ENCODE data around the gene GMCL1. TPM values are rescaled to one million over a fixed set of nuclear protein-coding genes. Genes with fewer than 3 reads are reported as not detected.
"Not testable (repeated sequence)": the region's sequence is repeated elsewhere in the genome, so short reads cannot be mapped to it uniquely, and the experiment has no call there.

The GMCL1 gene
- total RNA-seq, 2 donors from 2014 or later: 19.7 to 25.5 TPM

DNA sequence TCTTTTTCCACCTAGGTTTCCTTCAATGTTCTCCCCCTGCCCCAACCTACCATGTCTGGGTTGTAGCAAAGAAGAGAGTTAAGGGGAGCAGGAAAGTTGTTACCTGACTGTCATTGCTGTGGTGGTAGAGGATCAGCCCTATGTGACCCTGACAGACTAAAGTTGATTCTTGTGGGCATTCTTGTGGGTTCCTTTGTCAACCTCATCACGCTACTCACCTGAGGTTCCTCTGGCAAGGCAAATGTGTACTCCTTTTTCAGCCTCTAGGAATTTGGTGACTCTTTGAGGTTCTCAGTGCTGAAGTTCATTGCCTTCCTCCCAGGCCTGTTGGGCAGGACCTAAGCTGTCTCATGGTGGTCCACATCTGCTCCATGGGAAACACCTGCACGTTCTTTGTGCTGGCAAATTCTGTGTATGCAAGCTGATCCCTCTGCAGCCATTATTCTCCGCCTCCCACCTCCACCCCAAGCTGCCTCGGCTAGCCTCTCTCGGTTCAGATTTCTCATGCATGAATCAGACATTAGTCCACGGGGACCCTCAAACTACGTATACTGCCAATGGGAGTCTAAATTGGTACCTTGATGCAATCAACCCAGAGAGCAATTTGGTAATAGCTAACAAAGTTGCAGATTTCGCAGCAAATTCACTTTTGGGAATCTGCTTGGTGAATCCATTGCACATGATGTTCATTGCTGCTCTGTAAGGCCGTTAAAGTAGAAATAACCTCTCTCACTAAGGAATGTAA lies 1.5 kb upstream of the GMCL1 start:
- Histone ChIP-seq H3K9ac (ENCODE audit: extremely low read depth, low read length, poor library complexity, severe bottlenecking) (no peak overlapping the region), H3K4me3 (ENCODE audit: low read length) (peak overlapping the region; percentile 83), H3K27ac (ENCODE audit: low read depth, low read length) (no peak overlapping the region), H3K9me3 (ENCODE audit: control insufficient read depth, low read length) (no peaks in the 10 kb centered on the region), H3K36me3 (ENCODE audit: control insufficient read depth, insufficient read depth, low read length) (peaks cover 6% of the 10 kb centered on the region), H3K4me1 (ENCODE audit: control insufficient read depth, insufficient read depth, low read length) (no peaks in the 10 kb centered on the region), H3K27me3 (ENCODE audit: control insufficient read depth, insufficient read depth, low read length, poor library complexity, severe bottlenecking) (no peaks in the 10 kb centered on the region)
- Mint-ChIP-seq H3K4me1 (peaks cover 7% of the 10 kb centered on the region), H3K27ac (peak overlapping the region; percentile 97), H3K9me3 (no peaks in the 10 kb centered on the region), H3K4me3 (peak overlapping the region; percentile 85), H3K36me3 (ENCODE audit: low read depth) (peaks cover 6% of the 10 kb centered on the region), H3K27me3 (ENCODE audit: insufficient read depth) (no peaks in the 10 kb centered on the region)
- WGBS, 2 experiments (ENCODE audit: insufficient coverage in 1 of 2, insufficient read length in 1 of 2): 91 to 98% methylated on average over 9 of the region's 9 CpGs
- no peak for DNase-seq
- TF ChIP-seq, protein P1, sequence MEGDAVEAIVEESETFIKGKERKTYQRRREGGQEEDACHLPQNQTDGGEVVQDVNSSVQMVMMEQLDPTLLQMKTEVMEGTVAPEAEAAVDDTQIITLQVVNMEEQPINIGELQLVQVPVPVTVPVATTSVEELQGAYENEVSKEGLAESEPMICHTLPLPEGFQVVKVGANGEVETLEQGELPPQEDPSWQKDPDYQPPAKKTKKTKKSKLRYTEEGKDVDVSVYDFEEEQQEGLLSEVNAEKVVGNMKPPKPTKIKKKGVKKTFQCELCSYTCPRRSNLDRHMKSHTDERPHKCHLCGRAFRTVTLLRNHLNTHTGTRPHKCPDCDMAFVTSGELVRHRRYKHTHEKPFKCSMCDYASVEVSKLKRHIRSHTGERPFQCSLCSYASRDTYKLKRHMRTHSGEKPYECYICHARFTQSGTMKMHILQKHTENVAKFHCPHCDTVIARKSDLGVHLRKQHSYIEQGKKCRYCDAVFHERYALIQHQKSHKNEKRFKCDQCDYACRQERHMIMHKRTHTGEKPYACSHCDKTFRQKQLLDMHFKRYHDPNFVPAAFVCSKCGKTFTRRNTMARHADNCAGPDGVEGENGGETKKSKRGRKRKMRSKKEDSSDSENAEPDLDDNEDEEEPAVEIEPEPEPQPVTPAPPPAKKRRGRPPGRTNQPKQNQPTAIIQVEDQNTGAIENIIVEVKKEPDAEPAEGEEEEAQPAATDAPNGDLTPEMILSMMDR (conservative IDR thresholded peaks at IDR 0.05): no peak

DNA sequence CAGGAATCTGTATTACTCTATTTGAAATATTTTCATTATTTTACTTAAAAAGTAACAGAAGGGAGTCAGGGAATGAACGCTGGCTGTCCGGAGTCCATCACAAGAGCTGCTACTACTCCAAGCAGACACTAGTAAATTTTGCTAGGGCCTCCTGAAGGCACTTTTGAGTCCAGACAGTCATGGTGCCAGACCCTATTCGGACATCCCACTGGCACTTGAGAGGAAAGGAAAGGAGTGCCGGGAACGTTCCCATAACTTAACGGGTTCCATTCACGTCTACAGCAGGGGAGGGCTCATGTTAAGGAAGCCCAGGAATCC lies 563 bp upstream of the GMCL1 start:
- peaks cover 6% of the 10 kb centered on the region for H3K36me3 ChIP-seq (ENCODE audit: control insufficient read depth, insufficient read depth, low read length)
- 12 to 26% methylated on average over 6 to 7 of the region's 7 CpGs for WGBS, 2 experiments (ENCODE audit: insufficient coverage in 1 of 2, insufficient read length in 1 of 2)
- Mint-ChIP-seq H3K9me3 (no peaks in the 10 kb centered on the region), H3K4me1 (peaks cover 9% of the 10 kb centered on the region), H3K27ac (peak overlapping the region; percentile 97), H3K27me3 (ENCODE audit: insufficient read depth) (no peaks in the 10 kb centered on the region), H3K36me3 (ENCODE audit: low read depth) (peaks cover 10% of the 10 kb centered on the region), H3K4me3 (peak overlapping the region; percentile 85)
- H3K27ac ChIP-seq (ENCODE audit: low read depth, low read length): peak overlapping the region; percentile 92
- no peak for DNase-seq
- H3K4me1 ChIP-seq (ENCODE audit: control insufficient read depth, insufficient read depth, low read length): no peaks in the 10 kb centered on the region
- TF ChIP-seq, protein P1 (conservative IDR thresholded peaks at IDR 0.05): no peak
- H3K9me3 ChIP-seq (ENCODE audit: control insufficient read depth, low read length): no peaks in the 10 kb centered on the region
- no peaks in the 10 kb centered on the region for H3K27me3 ChIP-seq (ENCODE audit: control insufficient read depth, insufficient read depth, low read length, poor library complexity, severe bottlenecking)
- peak overlapping the region; percentile 83 for H3K4me3 ChIP-seq (ENCODE audit: low read length)
- peak overlapping the region; percentile 88 for H3K9ac ChIP-seq (ENCODE audit: extremely low read depth, low read length, poor library complexity, severe bottlenecking)

DNA sequence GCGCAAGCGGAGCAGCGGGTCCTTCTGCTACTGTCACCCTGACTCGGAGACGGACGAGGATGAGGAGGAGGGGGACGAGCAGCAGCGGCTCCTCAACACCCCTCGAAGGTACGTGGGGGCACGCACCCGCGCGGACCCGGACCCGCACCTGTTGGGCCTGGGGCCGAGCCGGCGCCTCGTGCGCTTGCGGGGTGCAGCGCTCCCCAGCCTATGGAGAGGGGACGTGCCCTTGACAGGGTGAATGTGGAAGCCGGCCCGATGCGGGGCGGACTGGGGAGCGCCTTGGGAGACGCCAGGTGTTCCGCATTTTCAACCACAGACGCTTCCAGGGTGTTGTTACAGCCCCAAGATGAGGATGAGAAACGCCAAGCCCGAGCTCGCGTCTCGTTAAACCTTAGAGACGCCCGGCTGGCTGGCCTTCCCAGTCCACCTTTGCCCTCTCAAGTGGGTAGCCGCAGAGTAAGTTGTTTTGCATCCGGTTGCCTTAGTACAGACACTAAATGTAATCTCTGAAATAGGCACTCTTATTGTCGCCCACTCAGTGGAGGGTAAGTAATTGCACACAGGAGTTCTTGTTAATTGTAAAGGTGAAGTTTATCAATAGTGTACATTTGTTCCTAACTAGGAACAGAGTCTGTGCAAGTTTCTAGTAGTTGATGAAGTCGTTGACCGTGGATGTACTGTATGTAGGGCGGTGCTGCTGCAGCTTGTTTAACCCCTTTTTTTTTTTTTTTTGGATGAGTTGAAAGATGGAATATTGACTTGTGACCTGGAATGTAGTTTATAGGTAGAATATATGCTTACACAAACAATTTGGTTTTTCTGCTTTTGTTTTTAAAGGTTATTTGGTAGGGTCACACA lies 815 bp downstream of the GMCL1 start:
- H3K4me3 Mint-ChIP-seq: peak overlapping the region; percentile 85
- peaks cover 10% of the 10 kb centered on the region for H3K36me3 Mint-ChIP-seq (ENCODE audit: low read depth)
- Histone ChIP-seq H3K4me1 (ENCODE audit: control insufficient read depth, insufficient read depth, low read length) (no peaks in the 10 kb centered on the region), H3K9me3 (ENCODE audit: control insufficient read depth, low read length) (no peaks in the 10 kb centered on the region), H3K4me3 (ENCODE audit: low read length) (peak overlapping the region; percentile 83), H3K27ac (ENCODE audit: low read depth, low read length) (peak overlapping the region; percentile 32), H3K36me3 (ENCODE audit: control insufficient read depth, insufficient read depth, low read length) (peaks cover 6% of the 10 kb centered on the region), H3K9ac (ENCODE audit: extremely low read depth, low read length, poor library complexity, severe bottlenecking) (peak overlapping the region; percentile 67), H3K27me3 (ENCODE audit: control insufficient read depth, insufficient read depth, low read length, poor library complexity, severe bottlenecking) (no peaks in the 10 kb centered on the region)
- H3K9me3 Mint-ChIP-seq: no peaks in the 10 kb centered on the region
- H3K27ac Mint-ChIP-seq: peak overlapping the region; percentile 26
- H3K27me3 Mint-ChIP-seq (ENCODE audit: insufficient read depth): no peaks in the 10 kb centered on the region
- DNase-seq: peak; percentile 76
- TF ChIP-seq, protein P1 (conservative IDR thresholded peaks at IDR 0.05): no peak
- WGBS, 2 experiments (ENCODE audit: insufficient coverage in 1 of 2, insufficient read length in 1 of 2): 4% methylated on average over 12 to 45 of the region's 45 CpGs
- H3K4me1 Mint-ChIP-seq: peaks cover 13% of the 10 kb centered on the region

DNA sequence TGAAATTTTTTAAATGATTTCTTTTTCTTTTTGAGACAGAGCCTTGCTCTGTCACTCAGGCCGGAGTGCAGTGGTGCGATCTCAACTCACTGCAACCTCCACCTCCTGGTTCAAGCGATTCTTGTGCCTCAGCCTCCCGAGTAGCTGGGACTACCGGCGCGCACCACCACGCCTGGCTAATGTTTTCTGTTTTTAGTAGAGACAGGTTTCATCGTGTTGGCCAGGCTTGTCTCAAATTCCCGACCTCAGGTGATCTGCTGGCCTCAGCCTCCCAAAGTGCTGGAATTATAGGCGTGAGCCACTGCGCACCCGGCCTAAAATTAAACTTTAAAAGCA lies 1.4 kb downstream of the GMCL1 start:
- not testable (repeated sequence) for H3K9me3 ChIP-seq (ENCODE audit: control insufficient read depth, low read length); H3K27me3 Mint-ChIP-seq (ENCODE audit: insufficient read depth); H3K4me1 ChIP-seq (ENCODE audit: control insufficient read depth, insufficient read depth, low read length); H3K9me3 Mint-ChIP-seq; DNase-seq; H3K36me3 ChIP-seq (ENCODE audit: control insufficient read depth, insufficient read depth, low read length); H3K27ac ChIP-seq (ENCODE audit: low read depth, low read length); H3K27me3 ChIP-seq (ENCODE audit: control insufficient read depth, insufficient read depth, low read length, poor library complexity, severe bottlenecking); H3K27ac Mint-ChIP-seq
- Histone ChIP-seq H3K4me3 (ENCODE audit: low read length) (peak overlapping the region; percentile 83), H3K9ac (ENCODE audit: extremely low read depth, low read length, poor library complexity, severe bottlenecking) (peak overlapping the region; percentile 67)
- 89 to 95% methylated on average over 10 to 13 of the region's 13 CpGs for WGBS, 2 experiments (ENCODE audit: insufficient coverage in 1 of 2, insufficient read length in 1 of 2)
- Mint-ChIP-seq H3K36me3 (ENCODE audit: low read depth) (peaks cover 10% of the 10 kb centered on the region), H3K4me1 (peaks cover 19% of the 10 kb centered on the region), H3K4me3 (peak overlapping the region; percentile 85)
